ENCODE data around the gene RBBP9.

Gene RBBP9

DNA sequence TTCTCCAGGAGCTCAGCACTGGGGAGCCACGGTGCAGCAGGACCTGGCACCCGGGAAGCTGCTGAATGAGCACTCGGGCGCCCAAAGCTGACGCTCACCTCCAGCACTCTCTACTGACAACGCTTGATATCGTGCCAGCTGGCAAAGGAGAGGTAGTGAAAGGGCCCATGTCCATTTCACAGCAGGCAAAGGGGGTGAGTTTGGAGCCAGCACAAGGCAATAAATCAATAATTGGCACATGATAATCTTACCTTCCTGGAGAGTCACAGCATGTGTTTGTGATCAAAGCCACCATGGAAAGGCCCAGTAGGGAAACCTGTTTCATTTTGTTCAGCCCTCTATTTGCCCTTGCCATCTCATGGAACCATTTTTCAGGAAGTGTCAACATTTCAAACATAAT is 46.9 kb upstream of the RBBP9 start:
- Histone ChIP-seq H3K9me3 (ENCODE audit: control insufficient read depth, insufficient read depth, low read depth, low read length) (no peaks in the 10 kb centered on the region), H3K4me3 (ENCODE audit: low read depth, low read length) (no peak overlapping the region), H3K36me3 (ENCODE audit: control insufficient read depth in 2 of 2, insufficient read depth in 1 of 2, low read length in 2 of 2) (peaks cover 6 to 82% of the 10 kb centered on the region in 2 experiments), H3K4me1 (ENCODE audit: control insufficient read depth, insufficient read depth, low read length) (no peaks in the 10 kb centered on the region), H3K27ac (ENCODE audit: extremely low read depth, low read depth, low read length) (no peak overlapping the region)
- TF ChIP-seq, protein P1, sequence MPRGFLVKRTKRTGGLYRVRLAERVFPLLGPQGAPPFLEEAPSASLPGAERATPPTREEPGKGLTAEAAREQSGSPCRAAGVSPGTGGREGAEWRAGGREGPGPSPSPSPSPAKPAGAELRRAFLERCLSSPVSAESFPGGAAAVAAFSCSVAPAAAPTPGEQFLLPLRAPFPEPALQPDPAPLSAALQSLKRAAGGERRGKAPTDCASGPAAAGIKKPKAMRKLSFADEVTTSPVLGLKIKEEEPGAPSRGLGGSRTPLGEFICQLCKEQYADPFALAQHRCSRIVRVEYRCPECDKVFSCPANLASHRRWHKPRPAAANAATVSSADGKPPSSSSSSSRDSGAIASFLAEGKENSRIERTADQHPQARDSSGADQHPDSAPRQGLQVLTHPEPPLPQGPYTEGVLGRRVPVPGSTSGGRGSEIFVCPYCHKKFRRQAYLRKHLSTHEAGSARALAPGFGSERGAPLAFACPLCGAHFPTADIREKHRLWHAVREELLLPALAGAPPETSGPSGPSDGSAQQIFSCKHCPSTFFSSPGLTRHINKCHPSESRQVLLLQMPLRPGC (tag by site-specific recombination; IDR thresholded peaks at IDR 0.05): no peak
- TF ChIP-seq SP7 (tag by site-specific recombination; IDR thresholded peaks at IDR 0.05) (no peak), ZIC2 (tag by site-specific recombination; IDR thresholded peaks at IDR 0.05) (peak; percentile 89), ZNF530 (tag by site-specific recombination; IDR thresholded peaks at IDR 0.05; ENCODE audit: low read depth) (no peak), ZNF274 (IDR thresholded peaks at IDR 0.05; ENCODE audit: low read length) (no peak), ZNF274 (tag by site-specific recombination; IDR thresholded peaks at IDR 0.05; ENCODE audit: borderline replicate concordance) (no peak), ZNF202 (tag by site-specific recombination; IDR thresholded peaks at IDR 0.05; ENCODE audit: borderline replicate concordance) (no peak), ZNF548 (tag by site-specific recombination; IDR thresholded peaks at IDR 0.05) (no peak), FEZF1 (tag by site-specific recombination; IDR thresholded peaks at IDR 0.05) (peak; percentile 79)
- TF ChIP-seq, protein P2, sequence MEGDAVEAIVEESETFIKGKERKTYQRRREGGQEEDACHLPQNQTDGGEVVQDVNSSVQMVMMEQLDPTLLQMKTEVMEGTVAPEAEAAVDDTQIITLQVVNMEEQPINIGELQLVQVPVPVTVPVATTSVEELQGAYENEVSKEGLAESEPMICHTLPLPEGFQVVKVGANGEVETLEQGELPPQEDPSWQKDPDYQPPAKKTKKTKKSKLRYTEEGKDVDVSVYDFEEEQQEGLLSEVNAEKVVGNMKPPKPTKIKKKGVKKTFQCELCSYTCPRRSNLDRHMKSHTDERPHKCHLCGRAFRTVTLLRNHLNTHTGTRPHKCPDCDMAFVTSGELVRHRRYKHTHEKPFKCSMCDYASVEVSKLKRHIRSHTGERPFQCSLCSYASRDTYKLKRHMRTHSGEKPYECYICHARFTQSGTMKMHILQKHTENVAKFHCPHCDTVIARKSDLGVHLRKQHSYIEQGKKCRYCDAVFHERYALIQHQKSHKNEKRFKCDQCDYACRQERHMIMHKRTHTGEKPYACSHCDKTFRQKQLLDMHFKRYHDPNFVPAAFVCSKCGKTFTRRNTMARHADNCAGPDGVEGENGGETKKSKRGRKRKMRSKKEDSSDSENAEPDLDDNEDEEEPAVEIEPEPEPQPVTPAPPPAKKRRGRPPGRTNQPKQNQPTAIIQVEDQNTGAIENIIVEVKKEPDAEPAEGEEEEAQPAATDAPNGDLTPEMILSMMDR (tag by site-specific recombination; IDR thresholded peaks at IDR 0.05): no peak
- CTCF ChIA-PET: no interaction called here
- POLR2A ChIA-PET: no interaction called here

DNA sequence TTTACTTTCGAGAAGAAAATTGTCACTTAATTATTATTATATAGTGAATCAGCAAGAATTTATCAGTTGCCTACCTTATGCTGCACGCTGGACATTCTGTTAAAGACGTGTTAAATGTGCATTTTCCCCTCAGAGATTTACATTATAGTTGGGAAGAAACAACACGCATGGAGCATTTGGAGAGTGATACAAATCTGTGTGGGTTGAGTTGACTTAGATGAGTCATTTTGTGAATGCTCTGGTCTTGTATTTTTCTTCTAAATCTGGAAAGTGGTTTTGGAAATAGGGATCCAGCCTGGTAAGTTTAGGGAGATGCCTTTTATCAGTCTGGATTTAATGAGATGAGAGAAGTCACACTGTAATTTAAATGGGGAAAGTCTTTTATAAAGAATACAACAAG is 46.2 kb upstream of the RBBP9 start:
- CTCF ChIA-PET: no interaction called here
- no peak overlapping the region for H3K4me3 ChIP-seq (ENCODE audit: low read depth, low read length)
- POLR2A ChIA-PET: no interaction called here
- H3K4me1 ChIP-seq (ENCODE audit: control insufficient read depth, insufficient read depth, low read length): no peaks in the 10 kb centered on the region
- TF ChIP-seq ZNF133 (tag by site-specific recombination; IDR thresholded peaks at IDR 0.05): no peak
- TF ChIP-seq, protein P3, sequence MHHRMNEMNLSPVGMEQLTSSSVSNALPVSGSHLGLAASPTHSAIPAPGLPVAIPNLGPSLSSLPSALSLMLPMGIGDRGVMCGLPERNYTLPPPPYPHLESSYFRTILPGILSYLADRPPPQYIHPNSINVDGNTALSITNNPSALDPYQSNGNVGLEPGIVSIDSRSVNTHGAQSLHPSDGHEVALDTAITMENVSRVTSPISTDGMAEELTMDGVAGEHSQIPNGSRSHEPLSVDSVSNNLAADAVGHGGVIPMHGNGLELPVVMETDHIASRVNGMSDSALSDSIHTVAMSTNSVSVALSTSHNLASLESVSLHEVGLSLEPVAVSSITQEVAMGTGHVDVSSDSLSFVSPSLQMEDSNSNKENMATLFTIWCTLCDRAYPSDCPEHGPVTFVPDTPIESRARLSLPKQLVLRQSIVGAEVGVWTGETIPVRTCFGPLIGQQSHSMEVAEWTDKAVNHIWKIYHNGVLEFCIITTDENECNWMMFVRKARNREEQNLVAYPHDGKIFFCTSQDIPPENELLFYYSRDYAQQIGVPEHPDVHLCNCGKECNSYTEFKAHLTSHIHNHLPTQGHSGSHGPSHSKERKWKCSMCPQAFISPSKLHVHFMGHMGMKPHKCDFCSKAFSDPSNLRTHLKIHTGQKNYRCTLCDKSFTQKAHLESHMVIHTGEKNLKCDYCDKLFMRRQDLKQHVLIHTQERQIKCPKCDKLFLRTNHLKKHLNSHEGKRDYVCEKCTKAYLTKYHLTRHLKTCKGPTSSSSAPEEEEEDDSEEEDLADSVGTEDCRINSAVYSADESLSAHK (tag by site-specific recombination; IDR thresholded peaks at IDR 0.05): no peak
- TF ChIP-seq, protein P4, sequence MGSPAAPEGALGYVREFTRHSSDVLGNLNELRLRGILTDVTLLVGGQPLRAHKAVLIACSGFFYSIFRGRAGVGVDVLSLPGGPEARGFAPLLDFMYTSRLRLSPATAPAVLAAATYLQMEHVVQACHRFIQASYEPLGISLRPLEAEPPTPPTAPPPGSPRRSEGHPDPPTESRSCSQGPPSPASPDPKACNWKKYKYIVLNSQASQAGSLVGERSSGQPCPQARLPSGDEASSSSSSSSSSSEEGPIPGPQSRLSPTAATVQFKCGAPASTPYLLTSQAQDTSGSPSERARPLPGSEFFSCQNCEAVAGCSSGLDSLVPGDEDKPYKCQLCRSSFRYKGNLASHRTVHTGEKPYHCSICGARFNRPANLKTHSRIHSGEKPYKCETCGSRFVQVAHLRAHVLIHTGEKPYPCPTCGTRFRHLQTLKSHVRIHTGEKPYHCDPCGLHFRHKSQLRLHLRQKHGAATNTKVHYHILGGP (tag by site-specific recombination; IDR thresholded peaks at IDR 0.05): no peak
- TF ChIP-seq KLF7 (tag by site-specific recombination; IDR thresholded peaks at IDR 0.05; ENCODE audit: borderline replicate concordance): no peak
- no peaks in the 10 kb centered on the region for H3K9me3 ChIP-seq (ENCODE audit: control insufficient read depth, insufficient read depth, low read depth, low read length)
- peaks cover 2 to 80% of the 10 kb centered on the region in 2 experiments; a peak in 2 of 3 replicates for H3K36me3 ChIP-seq (ENCODE audit: control insufficient read depth in 2 of 2, insufficient read depth in 1 of 2, low read length in 2 of 2)
- no peak overlapping the region for H3K27ac ChIP-seq (ENCODE audit: extremely low read depth, low read depth, low read length)

DNA sequence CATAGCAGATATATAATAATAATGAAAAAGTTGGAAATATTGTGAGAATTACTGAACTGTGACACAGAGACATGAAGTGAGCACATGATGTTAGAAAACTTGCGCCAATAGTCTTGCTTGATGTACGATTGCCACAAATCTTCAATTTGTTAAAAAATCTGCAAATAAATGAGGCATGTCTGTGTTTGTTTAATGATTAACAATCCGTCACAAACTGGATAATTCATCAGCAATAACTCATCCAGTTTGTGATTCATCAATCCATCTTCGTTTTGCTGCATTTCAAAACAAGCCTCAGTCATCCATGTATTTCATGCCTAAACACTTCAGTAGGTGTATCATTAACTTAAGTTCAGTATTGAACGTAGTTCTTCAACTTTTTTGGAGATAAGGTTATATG is 44.7 kb upstream of the RBBP9 start:
- TF ChIP-seq ZNF302 (tag by site-specific recombination; IDR thresholded peaks at IDR 0.05; ENCODE audit: low read depth) (no peak), SALL2 (tag by site-specific recombination; IDR thresholded peaks at IDR 0.05; ENCODE audit: borderline replicate concordance) (no peak)
- TF ChIP-seq, protein P5, sequence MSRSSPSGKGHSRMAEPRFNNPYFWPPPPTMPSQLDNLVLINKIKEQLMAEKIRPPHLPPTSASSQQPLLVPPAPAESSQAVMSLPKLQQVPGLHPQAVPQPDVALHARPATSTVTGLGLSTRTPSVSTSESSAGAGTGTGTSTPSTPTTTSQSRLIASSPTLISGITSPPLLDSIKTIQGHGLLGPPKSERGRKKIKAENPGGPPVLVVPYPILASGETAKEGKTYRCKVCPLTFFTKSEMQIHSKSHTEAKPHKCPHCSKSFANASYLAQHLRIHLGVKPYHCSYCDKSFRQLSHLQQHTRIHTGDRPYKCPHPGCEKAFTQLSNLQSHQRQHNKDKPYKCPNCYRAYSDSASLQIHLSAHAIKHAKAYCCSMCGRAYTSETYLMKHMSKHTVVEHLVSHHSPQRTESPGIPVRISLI (tag by site-specific recombination; IDR thresholded peaks at IDR 0.05): no peak
- Histone ChIP-seq H3K9me3 (ENCODE audit: control insufficient read depth, insufficient read depth, low read depth, low read length) (no peaks in the 10 kb centered on the region), H3K4me3 (ENCODE audit: low read depth, low read length) (no peak overlapping the region), H3K4me1 (ENCODE audit: control insufficient read depth, insufficient read depth, low read length) (no peaks in the 10 kb centered on the region), H3K27ac (ENCODE audit: extremely low read depth, low read depth, low read length) (no peak overlapping the region), H3K36me3 (ENCODE audit: control insufficient read depth in 2 of 2, insufficient read depth in 1 of 2, low read length in 2 of 2) (peaks cover 8 to 78% of the 10 kb centered on the region in 2 experiments; a peak in 2 of 3 replicates)
- ChIA-PET CTCF (interaction anchor here (0.6 kb wide), 1 partner anchor 11 kb away, joined by 3 read pairs; no protein-coding TSS in a partner anchor), POLR2A (no interaction called here)
